K562 (cell line): ENCODE measurements around the gene ZFP64. TPM values are rescaled to one million over a fixed set of nuclear protein-coding genes. Genes with fewer than 3 reads are reported as not detected.

ENCODE experiments used
- CEBPG ChIP-seq, 3 experiments: fragments of 200-800 bp in 1 of 3; sonication (Bioruptor generic) in 1 of 3; sonication (generic) in 1 of 3; formaldehyde crosslinking in 1 of 3; IDR thresholded peaks in 2 of 3; conservative IDR thresholded peaks in 1 of 3; 2 replicates each; pipeline versions ENCODE4 v1.6.1 to v1.8.0; 2016 to 2022; ENCODE audit warnings: missing compliant biosample characterization in 2 of 3, missing genetic modification characterization in 2 of 3, mild to moderate bottlenecking in 1 of 3, missing genetic modification reagents in 1 of 3
- ERF ChIP-seq: fragments of 450-650 bp; formaldehyde crosslinking; IDR thresholded peaks from 2 replicates; pipeline ENCODE4 v1.4.0; 2020; ENCODE audit warnings: mild to moderate bottlenecking, mixed read lengths
- ESRRA ChIP-seq: fragments of 450-650 bp; IDR thresholded peaks from 2 replicates; pipeline ENCODE4 v1.6.1; 2014; ENCODE audit warnings: low read depth, mild to moderate bottlenecking, moderate library complexity, borderline replicate concordance
- ESRRB ChIP-seq: fragments of 250-450 bp; sonication (Bioruptor Pico); IDR thresholded peaks from 2 replicates; pipeline ENCODE4 v1.5.0; 2020; ENCODE audit warnings: mild to moderate bottlenecking, moderate library complexity, borderline replicate concordance
- ETV1 ChIP-seq: fragments of 450-650 bp; conservative IDR thresholded peaks from 2 replicates; pipeline ENCODE4 v1.6.1; 2016; ENCODE audit warnings: missing genetic modification characterization, control low read depth, low read depth, missing compliant biosample characterization
- GTF2F1 ChIP-seq: IDR thresholded peaks from 2 replicates; pipeline ENCODE4 v1.6.1; 2011; ENCODE audit warnings: low read depth, low read length, improper control_type of control experiment
- NCOA2 ChIP-seq, 2 experiments: fragments of 450-650 bp; IDR thresholded peaks; 2 replicates each; pipeline ENCODE4 v1.6.1; 2018; ENCODE audit warnings: mild to moderate bottlenecking in 2 of 2, moderate library complexity in 1 of 2; ENCODE audit not compliant: partially characterized antibody in 2 of 2
- PURB ChIP-seq: sonication (generic); formaldehyde crosslinking; IDR thresholded peaks from 2 replicates; pipeline ENCODE4 v1.9.0; 2021; ENCODE audit warnings: low read depth, mild to moderate bottlenecking, missing genetic modification reagents
- RBBP5 ChIP-seq: fragments of 200-600 bp; sonication (generic); IDR thresholded peaks from 2 replicates; pipeline ENCODE4 v1.6.1; 2012; ENCODE audit warnings: borderline replicate concordance, mild to moderate bottlenecking, low read length, control low read depth, inconsistent platforms; ENCODE audit not compliant: insufficient read depth, poor library complexity, severe bottlenecking
- SMAD4 ChIP-seq: fragments of 250-450 bp; sonication (Bioruptor Pico); conservative IDR thresholded peaks from 2 replicates; pipeline ENCODE4 v1.8.0; 2021; ENCODE audit warnings: inconsistent platforms, mild to moderate bottlenecking, moderate library complexity
- SRSF7 ChIP-seq: fragments of 200-400 bp; formaldehyde crosslinking; optimal IDR thresholded peaks from 2 replicates; pipeline ENCODE3; 2017; ENCODE audit warnings: mild to moderate bottlenecking, low read depth, low read length
- WHSC1 ChIP-seq: IDR thresholded peaks from one replicate; pipeline ENCODE4 v1.6.1; 2012; ENCODE audit warnings: low read length, control low read depth, inconsistent platforms
- ZNF280B ChIP-seq: fragments of 250-450 bp; sonication (Bioruptor Pico); IDR thresholded peaks from 2 replicates; pipeline ENCODE4 v1.5.1; 2021; ENCODE audit warnings: mild to moderate bottlenecking
- ZNF347 ChIP-seq: fragments of 450-650 bp; formaldehyde crosslinking; IDR thresholded peaks from 2 replicates; pipeline ENCODE4 v1.4.0; 2020; ENCODE audit warnings: low read depth, mild to moderate bottlenecking, moderate library complexity
- ZNF77 ChIP-seq: fragments of 250-450 bp; sonication (Bioruptor Pico); IDR thresholded peaks from 2 replicates; pipeline ENCODE4 v1.5.0; 2020
- polyA plus RNA-seq, 8 experiments: library from polyadenylated mRNA; depleted of rRNA in 4 of 8; stranded (reverse) in 5 of 8; unstranded in 3 of 8; fragments of >200 nt; fragmentation: Nextera tagmentation in 2 of 8; fragmentation: Illumina TruSeq in 1 of 8; extraction: Ambion mirVana in 2 of 8; extraction: Trizol in 1 of 8; gene quantifications; 2 replicates each; pipeline versions ENCODE4 v1.2.1 to v1.2.3, GENCODE V29; 2011 to 2014; ENCODE audit warnings: inconsistent platforms in 1 of 8, missing spikeins in 1 of 8
- total RNA-seq, 7 experiments: library from RNA; depleted of rRNA in 6 of 7; stranded (reverse); fragments of >200 nt in 6 of 7; fragmentation: Illumina TruSeq in 2 of 7; extraction: Trizol in 2 of 7; gene quantifications; 2 replicates each; pipeline versions ENCODE4 v1.2.1 to v1.2.3, GENCODE V29; 2011 to 2021; ENCODE audit warnings: low replicate concordance in 1 of 7
- TF ChIP-seq, protein P1 (sequence below): sonication (generic); formaldehyde crosslinking; IDR thresholded peaks from 2 replicates; pipeline ENCODE4 v1.8.0; 2023; ENCODE audit warnings: mild to moderate bottlenecking, missing genetic modification reagents

Gene ZFP64
- total and polyA plus RNA-seq, 9 of the 15 experiments (the other 6 are each of a cell fraction or from before 2014, with no cell fraction given), result 1.4 to 13.4 (median 7.0) TPM

GRCh38 chr20:52191916-52192718, 538 bp upstream of the ZFP64 start (continued):
- no peak for TF ChIP-seq ZNF77 (CRISPR knock-in tag)
- TF ChIP-seq GTF2F1, result no peak
- TF ChIP-seq ZNF280B (CRISPR knock-in tag), result no peak
- TF ChIP-seq, protein P1, sequence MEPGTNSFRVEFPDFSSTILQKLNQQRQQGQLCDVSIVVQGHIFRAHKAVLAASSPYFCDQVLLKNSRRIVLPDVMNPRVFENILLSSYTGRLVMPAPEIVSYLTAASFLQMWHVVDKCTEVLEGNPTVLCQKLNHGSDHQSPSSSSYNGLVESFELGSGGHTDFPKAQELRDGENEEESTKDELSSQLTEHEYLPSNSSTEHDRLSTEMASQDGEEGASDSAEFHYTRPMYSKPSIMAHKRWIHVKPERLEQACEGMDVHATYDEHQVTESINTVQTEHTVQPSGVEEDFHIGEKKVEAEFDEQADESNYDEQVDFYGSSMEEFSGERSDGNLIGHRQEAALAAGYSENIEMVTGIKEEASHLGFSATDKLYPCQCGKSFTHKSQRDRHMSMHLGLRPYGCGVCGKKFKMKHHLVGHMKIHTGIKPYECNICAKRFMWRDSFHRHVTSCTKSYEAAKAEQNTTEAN (CRISPR knock-in tag), result no peak
- no peak for TF ChIP-seq SMAD4 (CRISPR knock-in tag)
- TF ChIP-seq ESRRB (CRISPR knock-in tag), result no peak
- no peak for TF ChIP-seq ERF (CRISPR knock-in tag)
- TF ChIP-seq SRSF7, result no peak
- no peak for TF ChIP-seq PURB (CRISPR knock-in tag)
- TF ChIP-seq CEBPG (CRISPR knock-in tag; IDR thresholded peaks at IDR 0.05), result no peak
- no peak for TF ChIP-seq CEBPG (tag; conservative IDR thresholded peaks at IDR 0.05 in 1 of 2, IDR thresholded peaks at IDR 0.05 in 1 of 2)
- no peak for TF ChIP-seq ESRRA
- no peak for TF ChIP-seq NCOA2 (IDR thresholded peaks at IDR 0.05; ENCODE audit: partially characterized antibody in 2 of 2)
- TF ChIP-seq RBBP5, result no peak
- TF ChIP-seq WHSC1, result no peak
- TF ChIP-seq ZNF347, result no peak
- no peak for TF ChIP-seq ETV1
